Psoas muscle (tissue), 8 donors: Measurements from ENCODE around the gene ROBO1. TPM values are rescaled to one million over a fixed set of nuclear protein-coding genes. Genes with fewer than 3 reads are reported as not detected.

ENCODE experiments used
- ATAC-seq, 4 donors: fragments of 200-7000 bp; cut with Tn5 transposase; one replicate each; pipeline ENCODE4 v1.9.1; 2020; ENCODE audit warnings: moderate library complexity in 3 of 4, mild to moderate bottlenecking in 2 of 4
- DNase-seq, 2 donors: peaks; one replicate each; pipeline ENCODE4 v3.0.0-alpha.2; 2020
- H3K27ac ChIP-seq: fragments of 200-600 bp; one replicate; pipeline ENCODE4 v1.8.0; 2022
- H3K27me3 ChIP-seq, 3 donors: fragments of 200-600 bp in 1 of 3; one replicate each; pipeline versions ENCODE4 v1.6.1 to v1.8.0; 2013 to 2022; ENCODE audit warnings: low read length in 2 of 3, mild to moderate bottlenecking in 2 of 3, moderate library complexity in 1 of 3; ENCODE audit not compliant: insufficient read depth in 3 of 3
- H3K36me3 ChIP-seq, 2 donors: fragments of 200-600 bp in 1 of 2; one replicate each; pipeline versions ENCODE4 v1.6.1 to v1.8.0; 2013 to 2022; ENCODE audit warnings: low read depth in 1 of 2, mild to moderate bottlenecking in 1 of 2, moderate library complexity in 1 of 2; ENCODE audit not compliant: insufficient read depth in 1 of 2
- H3K4me1 ChIP-seq: fragments of 200-600 bp; one replicate; pipeline ENCODE4 v1.8.0; 2022
- H3K4me3 ChIP-seq: fragments of 200-600 bp; one replicate; pipeline ENCODE4 v1.8.0; 2022; ENCODE audit warnings: mild to moderate bottlenecking
- H3K9me3 ChIP-seq: fragments of 200-600 bp; one replicate; pipeline ENCODE4 v1.8.0; 2022
- WGBS, 3 donors: extraction: QIAGEN DNeasy Blood & Tissue Kit; methylation state at CpG; one replicate each; pipeline versions ENCODE4 v1.1.6 to v1.1.7; 2013; 5-methylcytosine and 5-hydroxymethylcytosine counted together
- intact Hi-C, 2 donors: fragments of 100-400 bp; cut with DNase I; formaldehyde crosslinking; loops; one replicate each; pipeline versions ENCODE4 v1.11.0 to v1.14.2; 2022
- polyA plus RNA-seq, 3 donors: library from polyadenylated mRNA; stranded (reverse); fragments of 200-250 nt; gene quantifications; one replicate each; pipeline ENCODE4 v1.2.3, GENCODE V29; 2013
- total RNA-seq, 4 donors: library from RNA; stranded (reverse); fragmentation: NEBNext Ultra II Directional in 2 of 4; extraction: Animal tissue kit (Norgen Biotek cat#: 25700) in 2 of 4; gene quantifications; one replicate each; pipeline versions ENCODE4 v1.2.1 to v1.2.4, GENCODE V29; 2021 to 2023
- TF ChIP-seq, protein P1 (sequence below): fragments of 200-600 bp; IDR thresholded peaks from one replicate; pipeline ENCODE4 v1.8.0; 2022; ENCODE audit warnings: antibody characterized with exemption
- donor health status: healthy with polysubstance abuse.
- donor health status: DM: no; HTN: no; CAD: no; lungs with moderate emphysema.
- donor health status: Bipolar disorder and iron deficiency.
- donor health status: healthy.
- donor health status: DM: yes; HTN: yes; CAD: no.
- donor health status: DM: no; HTN: no; CAD: no.
- donor health status: DM: no; HTN: no; CAD: no.
- donor health status: DM: yes; HTN: yes; CAD: no.

The ROBO1 gene
- total and polyA plus RNA-seq, 7 donors = 0.52 to 14.0 (median 4.9) TPM

DNA sequence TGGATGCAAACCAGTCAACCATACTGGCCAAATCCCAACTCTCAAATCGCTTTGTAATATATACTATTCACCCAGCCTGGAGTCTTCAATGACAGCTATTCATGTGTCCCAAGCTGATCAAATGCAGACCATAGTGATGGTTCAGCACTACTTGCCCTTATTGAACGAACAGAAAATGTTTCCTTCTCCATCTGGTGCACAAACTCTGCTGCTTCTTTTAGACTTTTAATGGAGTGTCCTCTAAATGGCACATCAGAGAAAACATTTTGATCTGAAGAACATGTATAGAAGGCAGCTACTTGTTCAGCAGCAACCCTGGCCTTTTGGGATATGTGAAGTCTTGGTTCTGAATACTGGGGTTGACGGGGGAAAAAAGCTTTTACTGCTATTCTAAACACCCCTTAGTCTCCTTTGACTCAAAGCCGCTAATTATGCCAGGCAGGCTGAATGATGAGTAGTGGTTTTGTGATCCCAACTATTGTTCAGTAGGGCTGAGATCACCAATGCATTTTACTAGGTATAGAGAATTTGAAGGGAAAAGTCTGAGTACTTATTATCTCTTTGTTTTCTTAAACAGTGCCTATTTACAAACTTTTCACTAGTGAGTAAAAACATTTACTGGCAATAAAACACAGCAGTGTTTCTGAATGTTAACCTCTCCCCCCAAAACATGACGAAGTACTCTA is 781.2 kb downstream of the ROBO1 start:
- no peaks in the 10 kb centered on the region for H3K36me3 ChIP-seq
- H3K27me3 ChIP-seq = no peaks in the 10 kb centered on the region
- intact Hi-C loops = no loop called here
- WGBS, 3 donors = 61 to 66% (median 66%) methylated on average over 5 of the region's 5 CpGs
- peaks cover 5% of the 10 kb centered on the region for H3K9me3 ChIP-seq
- DNase-seq (no peak), ATAC-seq (no peak)
- H3K4me1 ChIP-seq = no peaks in the 10 kb centered on the region
- TF ChIP-seq, protein P1, sequence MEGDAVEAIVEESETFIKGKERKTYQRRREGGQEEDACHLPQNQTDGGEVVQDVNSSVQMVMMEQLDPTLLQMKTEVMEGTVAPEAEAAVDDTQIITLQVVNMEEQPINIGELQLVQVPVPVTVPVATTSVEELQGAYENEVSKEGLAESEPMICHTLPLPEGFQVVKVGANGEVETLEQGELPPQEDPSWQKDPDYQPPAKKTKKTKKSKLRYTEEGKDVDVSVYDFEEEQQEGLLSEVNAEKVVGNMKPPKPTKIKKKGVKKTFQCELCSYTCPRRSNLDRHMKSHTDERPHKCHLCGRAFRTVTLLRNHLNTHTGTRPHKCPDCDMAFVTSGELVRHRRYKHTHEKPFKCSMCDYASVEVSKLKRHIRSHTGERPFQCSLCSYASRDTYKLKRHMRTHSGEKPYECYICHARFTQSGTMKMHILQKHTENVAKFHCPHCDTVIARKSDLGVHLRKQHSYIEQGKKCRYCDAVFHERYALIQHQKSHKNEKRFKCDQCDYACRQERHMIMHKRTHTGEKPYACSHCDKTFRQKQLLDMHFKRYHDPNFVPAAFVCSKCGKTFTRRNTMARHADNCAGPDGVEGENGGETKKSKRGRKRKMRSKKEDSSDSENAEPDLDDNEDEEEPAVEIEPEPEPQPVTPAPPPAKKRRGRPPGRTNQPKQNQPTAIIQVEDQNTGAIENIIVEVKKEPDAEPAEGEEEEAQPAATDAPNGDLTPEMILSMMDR = no peak
- no peak overlapping the region for H3K4me3 ChIP-seq
- H3K27ac ChIP-seq = no peak overlapping the region

DNA sequence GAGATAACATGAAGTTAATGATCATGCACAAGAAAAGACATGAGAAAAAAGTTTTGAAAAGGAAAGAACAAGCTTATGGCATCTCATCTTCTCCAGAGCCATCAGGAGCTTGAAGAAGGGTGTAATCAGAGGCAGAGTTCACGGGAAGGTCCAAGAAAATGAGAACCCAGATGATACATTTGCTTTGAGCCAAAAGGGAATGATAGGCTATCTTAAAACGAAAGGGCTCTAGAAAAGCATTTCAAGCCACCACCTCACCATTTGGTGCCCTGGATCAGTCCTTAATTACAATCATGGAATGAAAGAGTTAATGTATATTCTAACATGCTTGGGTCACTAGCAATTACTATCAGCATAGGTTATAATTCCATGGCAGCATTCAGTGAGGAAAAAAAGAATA is 781.8 kb downstream of the ROBO1 start:
- Histone ChIP-seq H3K9me3 (no peaks in the 10 kb centered on the region), H3K4me1 (no peaks in the 10 kb centered on the region), H3K27ac (no peak overlapping the region), H3K36me3 (no peaks in the 10 kb centered on the region), H3K27me3 (no peaks in the 10 kb centered on the region), H3K4me3 (no peak overlapping the region)
- 44 to 65% (median 57%) methylated on average over 2 of the region's 2 CpGs for WGBS, 3 donors
- intact Hi-C loops = no loop called here
- DNase-seq = no peak
- TF ChIP-seq, protein P1 = no peak
- no peak for ATAC-seq

DNA sequence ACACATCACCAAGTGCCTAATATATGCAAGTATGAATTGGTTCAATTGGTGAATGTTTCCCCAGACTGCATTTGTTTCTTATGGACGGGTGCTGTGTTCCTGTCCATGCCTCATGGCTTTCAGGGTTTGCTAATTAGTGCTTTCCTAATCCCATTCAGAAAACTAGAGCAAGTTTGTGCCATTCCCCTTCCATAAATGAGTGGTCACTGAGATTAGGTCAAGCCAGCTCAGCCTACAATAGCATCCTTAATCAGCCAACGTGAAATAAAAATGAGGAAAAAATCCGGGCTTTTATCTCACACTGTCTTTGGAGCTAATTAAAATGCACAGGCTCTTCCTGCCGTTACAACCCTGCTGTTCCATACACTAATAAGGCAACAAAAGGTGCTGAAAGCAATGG is 788.8 kb downstream of the ROBO1 start:
- H3K4me1 ChIP-seq = peaks cover 13% of the 10 kb centered on the region
- H3K36me3 ChIP-seq = no peaks in the 10 kb centered on the region
- DNase-seq = no peak
- H3K27me3 ChIP-seq = no peaks in the 10 kb centered on the region
- H3K9me3 ChIP-seq = no peaks in the 10 kb centered on the region
- no peak overlapping the region for H3K27ac ChIP-seq
- WGBS, 3 donors = 36 to 51% (median 38%) methylated on average over 4 of the region's 4 CpGs
- H3K4me3 ChIP-seq = no peak overlapping the region
- no peak for ATAC-seq
- intact Hi-C loops = no loop called here
- TF ChIP-seq, protein P1 = no peak

DNA sequence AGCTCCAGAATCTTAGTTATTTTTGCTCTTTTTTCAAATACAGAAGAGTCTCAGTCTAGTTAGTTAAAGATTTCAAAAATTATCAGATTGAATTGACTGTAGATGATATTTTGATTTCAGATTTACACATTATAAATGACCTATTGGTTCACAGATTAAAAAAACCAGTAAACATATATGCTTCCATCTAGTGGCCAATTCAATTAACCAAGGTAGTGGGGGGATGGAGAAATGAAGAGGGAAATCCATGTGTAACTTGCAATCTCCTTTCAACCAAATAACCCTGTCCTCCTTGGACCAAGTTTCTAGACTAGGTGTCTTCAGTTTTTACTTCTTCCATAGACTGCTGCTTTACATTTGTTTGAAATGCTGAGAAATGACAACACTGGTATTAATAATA is 789.8 kb downstream of the ROBO1 start:
- no peaks in the 10 kb centered on the region for H3K36me3 ChIP-seq
- intact Hi-C loops = no loop called here
- peaks cover 14% of the 10 kb centered on the region for H3K4me1 ChIP-seq
- DNase-seq (no peak), ATAC-seq (no peak)
- no peaks in the 10 kb centered on the region for H3K27me3 ChIP-seq
- TF ChIP-seq, protein P1 = peak; percentile 29
- no peak overlapping the region for H3K4me3 ChIP-seq
- H3K9me3 ChIP-seq = no peaks in the 10 kb centered on the region
- H3K27ac ChIP-seq = no peak overlapping the region

DNA sequence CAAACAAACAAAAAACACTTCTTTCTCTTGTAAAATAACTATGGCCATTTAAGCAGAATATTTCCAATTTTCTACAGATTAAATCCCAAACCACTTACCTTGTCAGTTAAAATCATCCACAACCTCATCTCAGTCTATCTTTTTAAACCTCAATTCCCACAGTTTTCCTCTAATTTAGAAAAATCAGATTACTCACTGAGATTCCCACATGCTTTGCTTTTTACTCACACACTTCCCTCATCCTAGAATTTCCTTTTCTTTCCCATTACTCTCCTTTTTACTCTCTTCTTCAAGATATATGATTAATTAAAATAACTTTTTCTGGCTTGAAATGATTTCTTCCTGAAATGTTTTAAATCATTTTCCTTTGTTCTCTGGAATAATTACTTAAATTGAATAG is 790.7 kb downstream of the ROBO1 start:
- Histone ChIP-seq H3K4me3 (no peak overlapping the region), H3K27me3 (no peaks in the 10 kb centered on the region), H3K36me3 (no peaks in the 10 kb centered on the region), H3K9me3 (no peaks in the 10 kb centered on the region), H3K27ac (no peak overlapping the region), H3K4me1 (peaks cover 14% of the 10 kb centered on the region)
- no peak for DNase-seq
- TF ChIP-seq, protein P1 = no peak
- intact Hi-C loops = no loop called here
- no peak for ATAC-seq
